ENCODE data around the gene PLCXD3. TPM values are rescaled to one million over a fixed set of nuclear protein-coding genes. Genes with fewer than 3 reads are reported as not detected.

PLCXD3 gene
- total and polyA plus RNA-seq, 10 of the 15 experiments (the other 5 are each of a cell fraction or from before 2014, with no cell fraction given), result not detected

DNA sequence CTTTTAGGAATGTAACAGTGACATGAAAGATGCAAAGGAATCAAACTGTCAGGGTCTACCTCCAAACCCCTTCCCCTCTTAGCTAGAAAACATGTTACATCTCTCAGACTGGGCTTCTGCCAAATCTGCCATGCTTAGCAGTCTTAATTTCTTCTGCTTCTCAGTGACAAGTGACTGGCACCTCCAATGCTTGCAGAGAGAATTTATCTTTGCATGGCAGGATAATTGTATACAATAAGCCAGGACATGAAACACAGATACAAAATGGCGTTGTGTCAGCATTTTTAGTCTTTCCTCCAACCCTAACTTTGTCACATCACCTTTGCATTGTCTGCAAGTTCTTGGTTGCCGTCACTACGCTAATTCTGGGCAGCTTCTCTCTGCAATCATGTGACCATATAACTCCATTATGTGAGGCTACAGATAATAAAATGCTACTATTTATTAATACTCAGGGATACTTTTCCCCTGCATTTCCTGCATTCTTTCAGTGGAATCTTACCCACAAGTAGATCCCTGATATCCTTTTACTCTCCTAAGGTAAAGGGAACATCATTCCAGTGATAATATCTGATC is 89.8 kb downstream of the PLCXD3 start:
- CTCF ChIA-PET, result no interaction called here
- H3K9me3 ChIP-seq (replicated peaks; ENCODE audit: control insufficient read depth, insufficient read depth, low read length), result no peaks in the 10 kb centered on the region
- H3K4me3 ChIP-seq, result no peak overlapping the region
- no TSS peak for BruUV-seq (replicated peaks)
- H3K4me2 ChIP-seq (ENCODE audit: control insufficient read depth, insufficient read depth), result no peak overlapping the region
- FAIRE-seq (no peak), ATAC-seq (no peak), DNase-seq (ENCODE audit: low read depth, low spot score) (no peak)
- H3K36me3 ChIP-seq (ENCODE audit: control insufficient read depth in 2 of 2, insufficient read depth in 2 of 2, low read length in 1 of 2), result no peaks in the 10 kb centered on the region
- RAD21 ChIA-PET (ENCODE audit: unreplicated experiment), result no interaction called here
- intact Hi-C loops (cut with micrococcal nuclease; ENCODE audit: unreplicated experiment) (no loop called here), in situ Hi-C loops (cut with MboI) (no loop called here)
- no peaks in the 10 kb centered on the region for H4K20me1 ChIP-seq (ENCODE audit: control insufficient read depth, insufficient read depth)
- no peaks in the 10 kb centered on the region for H3K79me2 ChIP-seq (ENCODE audit: control insufficient read depth, insufficient read depth, low read length)
- SMC1A ChIA-PET (ENCODE audit: uncharacterized antibody, unreplicated experiment), result no interaction called here
- TF ChIP-seq, protein P1, sequence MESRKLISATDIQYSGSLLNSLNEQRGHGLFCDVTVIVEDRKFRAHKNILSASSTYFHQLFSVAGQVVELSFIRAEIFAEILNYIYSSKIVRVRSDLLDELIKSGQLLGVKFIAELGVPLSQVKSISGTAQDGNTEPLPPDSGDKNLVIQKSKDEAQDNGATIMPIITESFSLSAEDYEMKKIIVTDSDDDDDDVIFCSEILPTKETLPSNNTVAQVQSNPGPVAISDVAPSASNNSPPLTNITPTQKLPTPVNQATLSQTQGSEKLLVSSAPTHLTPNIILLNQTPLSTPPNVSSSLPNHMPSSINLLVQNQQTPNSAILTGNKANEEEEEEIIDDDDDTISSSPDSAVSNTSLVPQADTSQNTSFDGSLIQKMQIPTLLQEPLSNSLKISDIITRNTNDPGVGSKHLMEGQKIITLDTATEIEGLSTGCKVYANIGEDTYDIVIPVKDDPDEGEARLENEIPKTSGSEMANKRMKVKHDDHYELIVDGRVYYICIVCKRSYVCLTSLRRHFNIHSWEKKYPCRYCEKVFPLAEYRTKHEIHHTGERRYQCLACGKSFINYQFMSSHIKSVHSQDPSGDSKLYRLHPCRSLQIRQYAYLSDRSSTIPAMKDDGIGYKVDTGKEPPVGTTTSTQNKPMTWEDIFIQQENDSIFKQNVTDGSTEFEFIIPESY (IDR thresholded peaks at IDR 0.05), result no peak
- TF ChIP-seq ZNF207 (IDR thresholded peaks at IDR 0.05; ENCODE audit: borderline replicate concordance), result no peak
- no peak for TF ChIP-seq CHD1 (IDR thresholded peaks at IDR 0.05; ENCODE audit: low read depth, low read length)
- no peak for TF ChIP-seq MEF2B (IDR thresholded peaks at IDR 0.05; ENCODE audit: partially characterized antibody, poor library complexity, severe bottlenecking)
- no peak for TF ChIP-seq RELA (IDR thresholded peaks at IDR 0.05; ENCODE audit: borderline replicate concordance, partially characterized antibody)
- TF ChIP-seq, protein P2, sequence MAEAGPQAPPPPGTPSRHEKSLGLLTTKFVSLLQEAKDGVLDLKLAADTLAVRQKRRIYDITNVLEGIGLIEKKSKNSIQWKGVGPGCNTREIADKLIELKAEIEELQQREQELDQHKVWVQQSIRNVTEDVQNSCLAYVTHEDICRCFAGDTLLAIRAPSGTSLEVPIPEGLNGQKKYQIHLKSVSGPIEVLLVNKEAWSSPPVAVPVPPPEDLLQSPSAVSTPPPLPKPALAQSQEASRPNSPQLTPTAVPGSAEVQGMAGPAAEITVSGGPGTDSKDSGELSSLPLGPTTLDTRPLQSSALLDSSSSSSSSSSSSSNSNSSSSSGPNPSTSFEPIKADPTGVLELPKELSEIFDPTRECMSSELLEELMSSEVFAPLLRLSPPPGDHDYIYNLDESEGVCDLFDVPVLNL (IDR thresholded peaks at IDR 0.05; ENCODE audit: low read depth, low read length), result no peak
- no peak for TF ChIP-seq IKZF1 (conservative IDR thresholded peaks at IDR 0.05)
- TF ChIP-seq, protein P3, sequence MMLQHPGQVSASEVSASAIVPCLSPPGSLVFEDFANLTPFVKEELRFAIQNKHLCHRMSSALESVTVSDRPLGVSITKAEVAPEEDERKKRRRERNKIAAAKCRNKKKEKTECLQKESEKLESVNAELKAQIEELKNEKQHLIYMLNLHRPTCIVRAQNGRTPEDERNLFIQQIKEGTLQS (IDR thresholded peaks at IDR 0.05; ENCODE audit: borderline replicate concordance, extremely low read depth, low read depth, low read length), result no peak
- no peak for TF ChIP-seq NR2C2 (IDR thresholded peaks at IDR 0.05; ENCODE audit: borderline replicate concordance, control insufficient read depth, insufficient read length, low read depth)
- no peak for TF ChIP-seq NFYA (IDR thresholded peaks at IDR 0.05; ENCODE audit: borderline replicate concordance, low read depth, low read length)
- TF ChIP-seq, protein P4, sequence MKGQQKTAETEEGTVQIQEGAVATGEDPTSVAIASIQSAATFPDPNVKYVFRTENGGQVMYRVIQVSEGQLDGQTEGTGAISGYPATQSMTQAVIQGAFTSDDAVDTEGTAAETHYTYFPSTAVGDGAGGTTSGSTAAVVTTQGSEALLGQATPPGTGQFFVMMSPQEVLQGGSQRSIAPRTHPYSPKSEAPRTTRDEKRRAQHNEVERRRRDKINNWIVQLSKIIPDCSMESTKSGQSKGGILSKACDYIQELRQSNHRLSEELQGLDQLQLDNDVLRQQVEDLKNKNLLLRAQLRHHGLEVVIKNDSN (IDR thresholded peaks at IDR 0.05; ENCODE audit: borderline replicate concordance, extremely low read length, insufficient read depth, low read depth, low read length), result no peak
- TF ChIP-seq TCF3 (IDR thresholded peaks at IDR 0.05; ENCODE audit: borderline replicate concordance, insufficient read depth, low read depth, low read length), result no peak
- POLR2A ChIA-PET, result no interaction called here
- H3K9ac ChIP-seq (ENCODE audit: control insufficient read depth, insufficient read depth, low read length), result no peak overlapping the region
- no peak overlapping the region for H2AFZ ChIP-seq (ENCODE audit: control insufficient read depth, low read depth, low read length)
- no peaks in the 10 kb centered on the region for H3K27me3 ChIP-seq (replicated peaks in 1 of 2; ENCODE audit: control insufficient read depth in 2 of 2, insufficient read depth in 2 of 2, low read length in 1 of 2)
- H3K4me1 ChIP-seq (ENCODE audit: control insufficient read depth, insufficient read depth, low read length), result no peaks in the 10 kb centered on the region
- WGBS (ENCODE audit: insufficient coverage, insufficient replicate concordance, low lambda C conversion rate, missing lambda C conversion rate), result 52% methylated on average over 3 of the region's 3 CpGs
- no peak overlapping the region for H3K27ac ChIP-seq (ENCODE audit: control insufficient read depth, insufficient read depth)
